ENCODE measurements around the gene ATE1. TPM values are rescaled to one million over a fixed set of nuclear protein-coding genes. Genes with fewer than 3 reads are reported as not detected.
"Not testable (repeated sequence)": the region's sequence is repeated elsewhere in the genome, so short reads cannot be mapped to it uniquely, and the experiment has no call there.

The ATE1 gene
- total RNA-seq: 27.0 and 36.8 TPM in 2 replicates

GRCh38 chr10:121927841-121928527, at the start of gene ATE1:
Gene ATE1, minus strand, starts transcription at chr10:121928031. Its CDS starts 82 bp downstream, at chr10:121927949.
- peak; percentile 75 for DNase-seq (ENCODE audit: low read depth, low spot score)

- DNase-seq (ENCODE audit: low read depth, low spot score): no peak
Observed at GRCh38 chr10:121976607-121977006, 48.8 kb upstream of the ATE1 start.

- DNase-seq (ENCODE audit: low read depth, low spot score): no peak
Observed at GRCh38 chr10:121975295-121976086, 47.7 kb upstream of the ATE1 start.

GRCh38 chr10:121974535-121975294, 46.9 kb upstream of the ATE1 start, which contains the start of gene NSMCE4A:
Gene NSMCE4A, minus strand, starts transcription at chr10:121975217. Its CDS starts 52 bp downstream, at chr10:121975165.
- no peak for DNase-seq (ENCODE audit: low read depth, low spot score)

DNA sequence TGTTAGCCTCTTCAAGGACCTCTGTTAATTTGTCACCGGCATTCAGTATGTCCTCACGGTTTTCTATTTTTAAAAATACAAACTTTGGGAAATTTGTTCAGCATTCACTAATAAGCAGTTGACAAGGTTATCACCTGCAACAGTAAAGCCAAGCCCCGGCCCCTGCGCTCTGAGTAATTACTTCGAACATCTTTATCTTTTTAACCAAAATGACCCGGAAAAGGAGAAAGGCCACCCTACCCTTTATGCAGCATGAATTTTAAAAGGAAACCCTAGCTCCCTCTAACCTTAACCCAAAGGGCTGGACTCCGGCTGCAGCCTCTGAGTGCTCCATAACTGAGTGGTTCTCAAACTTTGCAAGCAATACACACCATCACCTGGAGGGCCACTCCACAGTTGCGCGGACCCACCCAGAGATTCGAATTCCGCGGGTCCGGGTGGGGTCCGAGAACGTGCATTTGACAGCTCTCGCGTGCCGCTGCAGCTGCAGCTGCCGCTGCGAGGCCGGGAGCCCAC, 46.2 kb upstream of the ATE1 start:
- no peak for DNase-seq (ENCODE audit: low read depth, low spot score)

DNA sequence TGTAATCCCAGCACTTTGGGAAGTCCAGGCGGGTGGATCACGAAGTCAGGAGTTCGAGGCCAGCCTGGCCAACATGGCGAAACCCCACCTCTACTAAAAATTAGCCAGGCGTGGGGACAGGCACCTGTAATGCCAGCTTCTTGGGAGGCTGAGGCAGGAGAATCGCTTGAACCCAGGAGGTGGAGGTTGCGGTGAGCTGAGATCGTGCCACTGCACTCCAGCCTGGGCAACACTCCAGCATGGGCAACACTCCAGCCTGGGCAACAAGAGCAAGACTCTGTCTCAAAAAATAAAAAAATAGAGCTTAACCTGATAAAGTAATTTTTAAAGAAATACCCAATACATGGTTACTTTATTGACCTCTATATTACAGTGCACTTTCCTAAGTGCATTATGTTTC, 41.3 kb upstream of the ATE1 start:
- DNase-seq (ENCODE audit: low read depth, low spot score): not testable (repeated sequence)

DNA sequence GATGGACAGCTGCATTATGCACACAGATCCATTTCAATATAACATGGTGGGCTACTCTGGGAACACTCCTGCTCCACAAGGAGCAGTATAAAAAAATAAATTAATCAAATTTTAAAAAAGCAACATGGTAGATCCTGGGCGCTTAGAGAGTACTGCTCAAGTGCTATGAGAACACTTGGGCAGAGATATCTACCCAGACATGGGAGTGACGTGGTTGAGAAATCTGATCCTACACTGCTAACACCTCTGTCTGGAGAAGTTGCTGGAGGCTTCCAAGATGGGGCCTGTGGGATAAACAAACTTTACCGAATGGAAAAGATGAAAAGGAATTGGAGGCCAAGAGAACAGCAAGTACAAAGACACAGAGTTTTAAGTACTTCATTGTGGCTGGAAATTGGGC, 38.2 kb upstream of the ATE1 start:
- DNase-seq (ENCODE audit: low read depth, low spot score): no peak

- DNase-seq (ENCODE audit: low read depth, low spot score): no peak
Observed at GRCh38 chr10:121961456-121961855, 33.6 kb upstream of the ATE1 start.

- DNase-seq (ENCODE audit: low read depth, low spot score): no peak
Observed at GRCh38 chr10:121959671-121960070, 31.8 kb upstream of the ATE1 start.

DNA sequence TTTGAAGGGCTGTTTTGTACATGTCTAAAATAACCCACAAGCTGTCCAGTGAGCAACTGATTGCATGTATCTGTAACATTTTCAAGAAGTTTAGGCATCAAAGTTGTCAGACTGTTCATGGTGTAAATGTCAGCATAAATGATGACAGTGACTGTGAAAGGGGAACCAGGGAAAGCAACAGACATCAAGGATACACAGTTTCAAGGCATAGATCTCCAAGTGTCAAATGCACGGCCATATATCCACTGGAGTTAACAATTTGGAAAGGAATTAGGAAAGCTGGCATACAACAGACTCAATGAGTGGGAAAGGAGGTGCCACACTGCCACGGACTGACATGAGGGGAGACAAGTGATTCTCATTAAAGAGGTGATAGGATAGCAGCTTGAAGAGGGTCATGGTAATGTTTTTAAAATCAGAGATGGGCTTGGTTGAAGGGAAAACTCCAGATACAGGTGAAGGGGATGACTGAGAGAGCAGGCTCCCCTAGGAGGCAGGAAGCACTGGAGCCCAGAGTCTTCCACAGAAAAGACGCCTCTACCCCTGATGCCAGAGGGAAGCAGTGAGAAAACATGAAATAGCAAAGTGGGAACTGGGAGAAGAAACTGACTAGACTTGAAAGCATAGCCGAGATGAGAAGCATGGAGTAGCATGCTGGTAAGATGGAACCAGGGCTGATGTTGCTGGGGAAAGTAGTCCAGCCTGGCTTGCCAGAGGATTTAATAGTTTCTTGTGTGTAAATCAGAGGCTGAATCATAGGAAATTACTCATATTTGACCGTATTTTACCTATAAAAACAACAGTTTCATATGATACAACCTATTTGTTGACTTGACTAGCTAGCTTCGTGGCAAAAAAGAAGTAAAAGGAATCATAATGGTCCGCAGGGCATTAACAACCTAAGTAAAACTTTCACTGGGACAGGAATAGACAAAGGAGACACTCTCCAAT, 28.6 kb upstream of the ATE1 start:
- peak; percentile 59 for DNase-seq (ENCODE audit: low read depth, low spot score)

DNA sequence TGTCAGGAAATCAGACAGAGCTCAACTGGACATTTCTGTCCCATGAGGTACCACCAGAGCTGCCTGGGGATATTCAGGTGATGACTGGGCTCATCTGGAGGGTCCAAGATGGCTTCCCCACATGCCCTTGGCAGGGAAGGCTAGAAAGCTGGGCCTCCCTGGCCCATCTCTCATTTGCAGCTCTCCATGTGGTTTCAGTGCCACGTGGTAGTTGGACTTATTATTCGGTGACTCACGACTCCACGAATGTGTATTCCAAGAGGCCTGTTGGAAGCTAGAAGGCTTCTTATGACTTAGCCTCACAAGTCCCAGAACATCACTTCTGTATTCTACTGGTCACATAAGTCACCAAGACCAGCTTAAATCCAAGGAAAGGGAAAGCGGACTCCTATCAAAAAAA, 24.4 kb upstream of the ATE1 start:
- no peak for DNase-seq (ENCODE audit: low read depth, low spot score)

DNA sequence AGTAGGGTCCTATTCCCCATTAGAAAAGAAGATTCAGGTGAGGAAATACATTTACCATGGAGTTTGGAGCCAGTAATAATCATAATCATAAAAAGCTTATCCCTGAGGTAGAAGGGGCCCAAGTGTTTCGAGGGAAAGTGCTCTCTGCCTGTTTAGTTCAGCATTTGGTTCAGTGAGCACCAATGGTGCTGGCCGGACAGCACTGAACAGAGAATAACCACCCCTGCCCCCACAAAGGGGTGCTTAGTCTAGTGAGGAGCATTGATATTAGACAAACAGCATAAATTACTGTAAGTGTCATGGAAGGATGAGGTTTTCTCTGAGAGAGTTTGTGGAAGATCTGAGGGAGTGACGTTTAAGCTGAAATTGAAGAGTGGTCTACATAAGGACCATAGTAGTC, 21.6 kb upstream of the ATE1 start:
- no peak for DNase-seq (ENCODE audit: low read depth, low spot score)

DNA sequence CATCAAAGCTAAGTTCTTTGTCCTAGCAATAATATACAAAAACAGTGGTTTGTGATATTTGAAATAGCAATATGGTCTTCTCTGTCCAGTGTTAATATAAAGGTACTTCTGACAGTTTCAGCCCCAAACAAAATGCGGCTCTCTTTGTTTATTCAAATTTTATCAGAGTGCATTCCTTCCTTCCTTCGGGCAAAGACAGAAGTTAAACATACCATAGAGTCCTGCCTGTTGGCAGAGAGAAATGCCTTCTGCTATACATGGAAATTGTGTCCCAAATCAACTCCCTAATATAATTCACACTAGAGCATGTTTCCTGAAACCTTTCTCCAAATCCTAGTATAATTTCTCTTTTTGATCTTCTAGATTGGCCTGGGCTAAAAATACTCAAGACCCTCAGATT, 21.2 kb upstream of the ATE1 start:
- no peak for DNase-seq (ENCODE audit: low read depth, low spot score)

DNA sequence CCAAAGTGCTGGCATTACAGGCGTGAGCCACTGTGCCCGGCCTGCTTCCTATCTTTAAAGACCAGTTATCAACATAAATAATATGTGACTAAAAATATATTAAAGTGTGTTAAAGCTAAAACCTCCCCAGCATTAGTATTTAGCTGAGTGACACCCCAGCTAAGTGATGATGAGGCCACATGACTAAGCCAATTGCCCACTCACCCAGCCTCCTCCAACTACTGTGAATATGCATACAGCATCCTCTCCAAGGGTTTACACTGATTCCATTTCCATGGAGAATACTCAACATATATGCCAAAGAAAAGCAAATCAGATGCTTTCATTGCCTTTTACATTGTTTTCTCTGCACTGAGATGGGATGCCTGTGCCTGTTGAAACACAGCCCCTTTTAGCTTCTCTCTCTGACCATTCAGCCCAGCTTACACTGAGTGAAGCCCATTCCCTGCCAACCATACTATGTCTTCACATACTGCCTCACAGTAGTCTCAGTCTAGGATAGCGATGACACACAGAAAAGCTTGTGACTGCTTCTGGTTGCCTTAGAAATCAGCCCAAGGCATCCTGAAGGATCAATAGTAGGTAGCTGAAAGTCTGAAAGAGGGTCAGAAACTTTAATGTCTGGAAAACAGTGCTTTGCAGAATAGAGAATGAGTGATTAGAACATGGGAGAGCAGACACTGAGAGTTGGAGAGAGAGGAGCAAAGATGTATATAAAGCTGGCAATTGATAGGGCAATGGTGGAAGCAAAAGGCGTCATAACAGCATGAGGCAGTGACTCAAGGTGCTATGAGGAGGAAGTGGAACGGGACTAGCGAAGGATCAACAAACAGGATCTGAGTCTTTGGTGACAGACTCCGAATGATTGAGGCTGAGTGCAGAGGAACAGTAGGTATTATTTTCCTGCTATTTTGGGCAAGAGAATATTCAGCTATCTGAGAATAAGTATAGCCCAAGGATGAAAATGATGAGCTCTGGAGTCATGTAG, 19.8 kb upstream of the ATE1 start:
- DNase-seq (ENCODE audit: low read depth, low spot score): no peak

DNA sequence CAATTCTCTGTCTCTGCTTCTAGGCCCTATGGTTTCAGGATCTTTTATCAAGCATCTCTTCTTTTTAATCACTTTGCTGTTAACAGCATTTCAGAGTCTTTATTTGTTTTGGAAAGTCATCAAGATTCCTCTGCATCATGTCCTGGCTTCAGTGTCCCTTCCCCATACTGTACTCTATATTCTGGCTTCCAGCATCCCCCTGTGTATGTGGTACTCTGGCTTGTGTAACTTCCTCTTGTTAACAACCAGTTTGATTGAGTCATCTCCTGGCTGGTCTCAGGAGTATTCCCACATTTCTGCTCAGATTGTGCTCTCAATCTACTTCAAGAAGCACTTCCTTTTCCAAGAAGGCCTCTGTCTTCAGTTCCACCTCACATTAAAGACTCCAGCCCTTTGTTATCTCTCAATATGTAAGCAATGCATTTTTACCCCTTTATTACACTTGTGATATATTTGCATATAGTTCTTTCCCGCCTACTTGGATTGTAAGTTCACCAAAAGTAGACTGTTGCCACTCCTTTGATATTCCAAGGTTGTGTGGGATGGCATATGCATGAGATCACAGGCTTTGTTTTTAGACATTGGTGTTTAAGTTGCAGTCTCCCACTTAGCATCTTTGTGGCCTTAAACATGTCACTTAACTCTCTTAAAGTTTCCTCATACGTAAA, 15.1 kb upstream of the ATE1 start:
- peak; percentile 86 for DNase-seq (ENCODE audit: low read depth, low spot score)

DNA sequence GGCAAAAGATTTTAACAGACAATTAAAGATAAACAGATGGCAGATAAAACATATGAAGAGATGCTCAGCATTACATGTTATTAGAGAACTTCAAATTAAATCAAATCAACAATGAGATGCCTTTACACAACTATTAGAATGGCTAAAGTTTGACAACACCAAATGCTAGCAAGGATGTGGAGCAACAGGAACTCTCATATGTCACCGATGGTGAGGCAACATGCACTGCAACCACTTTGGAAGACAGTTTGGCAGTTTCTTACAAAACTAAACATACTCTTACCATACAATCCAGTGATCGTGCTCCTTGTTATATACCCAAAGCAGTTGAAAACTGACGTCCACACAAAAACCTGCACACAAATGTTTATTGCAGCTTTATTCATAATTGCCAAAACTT, 13.7 kb upstream of the ATE1 start:
- no peak for DNase-seq (ENCODE audit: low read depth, low spot score)

GRCh38 chr10:121936295-121936694, 8.5 kb upstream of the ATE1 start:
- no peak for DNase-seq (ENCODE audit: low read depth, low spot score)

- DNase-seq (ENCODE audit: low read depth, low spot score): no peak
Observed at GRCh38 chr10:121935702-121936101, 7.9 kb upstream of the ATE1 start.

Data from pulmonary artery endothelial cell (primary cell).